Neuronal stem cell (in vitro differentiated cells): ENCODE results near the gene NEDD4.

ENCODE experiments used
- DNase-seq: peaks from one replicate; pipeline ENCODE4 v3.0.0-alpha.2; 2013; ENCODE audit warnings: low spot score
- H2AFZ ChIP-seq: one replicate; pipeline ENCODE4 v1.6.1; 2013; ENCODE audit warnings: mild to moderate bottlenecking, low read length, inconsistent platforms
- H2AK5ac ChIP-seq: 2 replicates; pipeline ENCODE4 v1.6.1; 2013; ENCODE audit warnings: low read depth, mild to moderate bottlenecking, inconsistent platforms, low read length, moderate library complexity, mixed read lengths
- H2BK120ac ChIP-seq: 2 replicates; pipeline ENCODE4 v1.6.1; 2013; ENCODE audit warnings: low read depth, mild to moderate bottlenecking, inconsistent platforms, low read length, moderate library complexity, mixed read lengths
- H2BK12ac ChIP-seq: one replicate; pipeline ENCODE4 v1.6.1; 2013; ENCODE audit warnings: low read length, inconsistent platforms
- H2BK15ac ChIP-seq: 2 replicates; pipeline ENCODE4 v1.6.1; 2013; ENCODE audit warnings: mild to moderate bottlenecking, low read length, inconsistent platforms, mixed read lengths
- H2BK5ac ChIP-seq: one replicate; pipeline ENCODE4 v1.6.1; 2013; ENCODE audit warnings: inconsistent platforms, mild to moderate bottlenecking, low read length, moderate library complexity
- H3K14ac ChIP-seq: one replicate; pipeline ENCODE4 v1.6.1; 2013; ENCODE audit warnings: low read length, inconsistent platforms
- H3K18ac ChIP-seq: 2 replicates; pipeline ENCODE4 v1.6.1; 2013; ENCODE audit warnings: low read length, inconsistent platforms
- H3K23ac ChIP-seq: 2 replicates; pipeline ENCODE4 v1.6.1; 2013; ENCODE audit warnings: low read depth, mild to moderate bottlenecking, mixed read lengths, low read length, inconsistent platforms; ENCODE audit not compliant: poor library complexity
- H3K27ac ChIP-seq: replicated peaks from 3 replicates; pipeline ENCODE4 v1.5.1; 2013; ENCODE audit warnings: low read length, inconsistent platforms
- H3K27me3 ChIP-seq, 3 experiments: 2 replicates each; pipeline ENCODE4 v1.6.1; 2013; ENCODE audit warnings: low read length in 3 of 3, mild to moderate bottlenecking in 2 of 3, inconsistent platforms in 1 of 3, low read depth in 1 of 3, mixed read lengths in 1 of 3, moderate library complexity in 1 of 3; ENCODE audit not compliant: control insufficient read depth in 3 of 3, insufficient read depth in 3 of 3
- H3K36me3 ChIP-seq, 2 donors: replicated peaks in 1 of 2; 2 replicates each; pipeline ENCODE4 v1.6.1; 2013; ENCODE audit warnings: low read length in 2 of 2; ENCODE audit not compliant: control insufficient read depth in 2 of 2, insufficient read depth in 2 of 2
- H3K4ac ChIP-seq: 2 replicates; pipeline ENCODE4 v1.6.1; 2013; ENCODE audit warnings: inconsistent platforms, mild to moderate bottlenecking, low read length, moderate library complexity
- H3K4me1 ChIP-seq, 2 donors: 1 replicate in 1 of 2; 2 replicates in 1 of 2; pipeline ENCODE4 v1.6.1; 2013; ENCODE audit warnings: low read length in 2 of 2, low read depth in 1 of 2; ENCODE audit not compliant: control insufficient read depth in 2 of 2, insufficient read depth in 1 of 2
- H3K4me2 ChIP-seq: one replicate; pipeline ENCODE4 v1.6.1; 2013; ENCODE audit warnings: mild to moderate bottlenecking, low read length, inconsistent platforms; ENCODE audit not compliant: insufficient read depth, poor library complexity, severe bottlenecking
- H3K4me3 ChIP-seq, 2 donors: 2 replicates each; pipeline ENCODE4 v1.5.1; 2013; ENCODE audit warnings: low read length in 2 of 2, mild to moderate bottlenecking in 2 of 2, inconsistent platforms in 1 of 2, moderate library complexity in 1 of 2
- H3K79me1 ChIP-seq: one replicate; pipeline ENCODE4 v1.6.1; 2013; ENCODE audit warnings: low read depth, mild to moderate bottlenecking, inconsistent platforms, low read length, moderate library complexity
- H3K9ac ChIP-seq: one replicate; pipeline ENCODE4 v1.6.1; 2013; ENCODE audit warnings: mild to moderate bottlenecking, low read depth, low read length, inconsistent platforms; ENCODE audit not compliant: poor library complexity
- H3K9me3 ChIP-seq, 2 donors: replicated peaks in 1 of 2; 2 replicates each; pipeline versions ENCODE3 to v1.6.1; 2013; ENCODE audit warnings: low read length in 2 of 2, mild to moderate bottlenecking in 2 of 2, inconsistent platforms in 1 of 2, low read depth in 1 of 2, mixed read lengths in 1 of 2, moderate library complexity in 1 of 2; ENCODE audit not compliant: control insufficient read depth in 2 of 2, insufficient read depth in 1 of 2
- H4K8ac ChIP-seq: one replicate; pipeline ENCODE4 v1.6.1; 2013; ENCODE audit warnings: low read depth, mild to moderate bottlenecking, inconsistent platforms, low read length, moderate library complexity
- H4K91ac ChIP-seq: one replicate; pipeline ENCODE4 v1.6.1; 2013; ENCODE audit warnings: low read length, low read depth, mild to moderate bottlenecking, inconsistent platforms; ENCODE audit not compliant: poor library complexity
- WGBS, 2 donors: extraction: QIAGEN DNeasy Blood & Tissue Kit; methylation state at CpG; one replicate each; pipeline ENCODE4 v1.1.7; 2013; ENCODE audit warnings: missing lambda C conversion rate in 2 of 2, mixed read lengths in 1 of 2; ENCODE audit not compliant: insufficient read length in 2 of 2, insufficient replicate concordance in 1 of 2; ENCODE audit errors: extremely low coverage in 2 of 2; 5-methylcytosine and 5-hydroxymethylcytosine counted together

The NEDD4 gene

DNA sequence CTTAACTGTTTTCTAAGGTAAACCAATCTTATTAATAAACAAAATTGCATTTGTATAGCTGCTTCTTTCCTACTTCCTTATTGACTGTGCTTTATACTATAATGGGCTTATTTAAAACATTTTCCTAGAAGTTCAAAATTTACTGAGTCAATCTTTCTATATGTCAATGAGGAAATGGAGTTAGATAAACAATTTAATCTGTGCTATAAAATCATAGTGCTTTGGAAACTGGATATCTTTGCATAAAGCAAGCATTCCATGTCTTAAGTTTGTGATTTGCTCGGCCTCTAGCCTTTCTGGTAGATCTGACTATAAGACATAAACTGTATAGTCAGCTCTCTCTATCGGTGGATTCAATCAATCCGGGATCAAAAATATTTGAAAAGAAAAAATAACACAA is 99.6 kb downstream of the NEDD4 start:
- Histone ChIP-seq H3K4me2 (no peak overlapping the region), H3K4me3 (no peak overlapping the region), H4K91ac (no peak overlapping the region), H3K14ac (no peak overlapping the region), H3K9me3 (peaks cover 2 to 3% of the 10 kb centered on the region in 2 donors), H3K23ac (no peak overlapping the region), H3K9ac (no peak overlapping the region), H2BK12ac (no peak overlapping the region), H2BK120ac (no peak overlapping the region), H3K36me3 (no peaks in the 10 kb centered on the region), H3K27me3 (no peaks in the 10 kb centered on the region), H3K27ac (no peak overlapping the region), H2BK15ac (no peak overlapping the region), H4K8ac (no peak overlapping the region), H3K79me1 (no peaks in the 10 kb centered on the region), H3K4ac (no peak overlapping the region), H2AK5ac (no peak overlapping the region), H2AFZ (no peak overlapping the region), H2BK5ac (no peak overlapping the region), H3K4me1 (peaks cover 3 to 7% of the 10 kb centered on the region in 2 donors), H3K18ac (no peak overlapping the region)
- DNase-seq: no peak
- WGBS, 2 donors: no CpG with 5 or more reads among the region's 3 CpGs

DNA sequence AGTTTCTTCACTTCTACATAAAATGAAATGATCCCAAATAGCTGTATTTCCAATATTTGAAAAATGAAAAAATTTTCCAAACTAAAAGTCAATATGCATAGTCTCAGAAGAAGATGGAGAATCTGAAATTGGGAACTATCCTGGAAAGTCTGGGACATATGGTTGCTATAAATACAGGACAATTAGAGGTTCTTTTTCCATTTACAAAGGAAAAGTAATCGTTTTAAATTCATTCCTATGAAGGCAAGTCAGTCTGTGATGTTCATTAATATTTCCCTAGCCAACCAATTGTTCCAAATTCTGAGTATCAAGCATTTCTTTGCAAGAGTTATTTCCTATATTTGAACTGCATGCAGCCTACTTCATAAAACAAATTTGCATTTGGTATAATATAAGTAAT is 102.2 kb downstream of the NEDD4 start:
- H3K36me3 ChIP-seq: no peaks in the 10 kb centered on the region
- peaks cover 0 to 4% of the 10 kb centered on the region in 2 donors for H3K4me1 ChIP-seq
- no peak overlapping the region for H3K18ac ChIP-seq
- H2BK5ac ChIP-seq: no peak overlapping the region
- no peak overlapping the region for H4K91ac ChIP-seq
- H3K4me2 ChIP-seq: no peak overlapping the region
- peaks cover 2 to 14% of the 10 kb centered on the region in 2 donors for H3K9me3 ChIP-seq
- no peak overlapping the region for H3K4me3 ChIP-seq
- no peak overlapping the region for H2AK5ac ChIP-seq
- no peak overlapping the region for H3K4ac ChIP-seq
- H2BK12ac ChIP-seq: no peak overlapping the region
- no peak overlapping the region for H2BK15ac ChIP-seq
- H4K8ac ChIP-seq: no peak overlapping the region
- no peak for DNase-seq
- H3K27ac ChIP-seq: no peak overlapping the region
- no peak overlapping the region for H2BK120ac ChIP-seq
- H3K9ac ChIP-seq: no peak overlapping the region
- no peak overlapping the region for H2AFZ ChIP-seq
- no CpG with 5 or more reads among the region's 1 CpG for WGBS, 2 donors
- H3K79me1 ChIP-seq: no peaks in the 10 kb centered on the region
- no peak overlapping the region for H3K14ac ChIP-seq
- no peak overlapping the region for H3K23ac ChIP-seq
- no peaks in the 10 kb centered on the region for H3K27me3 ChIP-seq

DNA sequence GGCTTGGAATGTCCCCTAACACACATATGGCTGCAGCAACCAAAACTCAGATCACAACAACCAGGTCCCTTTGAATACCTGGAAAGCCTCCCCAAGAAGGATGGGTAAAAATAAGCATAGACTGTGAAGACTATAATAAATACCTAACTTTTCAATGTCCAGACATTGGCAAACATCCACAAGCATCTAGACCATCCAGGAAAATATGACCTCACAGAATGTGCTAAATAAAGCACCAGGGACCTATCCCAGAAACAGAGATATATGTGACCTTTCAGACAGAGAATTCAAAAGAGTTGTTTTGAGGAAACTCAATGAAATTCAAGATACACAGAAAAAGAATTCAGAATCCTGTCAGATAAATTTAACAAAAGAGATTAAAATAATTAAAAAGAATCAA is 109.2 kb downstream of the NEDD4 start:
- no peak overlapping the region for H3K9ac ChIP-seq
- no peak overlapping the region for H3K4me3 ChIP-seq
- H2BK120ac ChIP-seq: no peak overlapping the region
- H3K18ac ChIP-seq: no peak overlapping the region
- H3K23ac ChIP-seq: no peak overlapping the region
- H2BK12ac ChIP-seq: no peak overlapping the region
- DNase-seq: no peak
- H3K4me2 ChIP-seq: no peak overlapping the region
- H3K27ac ChIP-seq: no peak overlapping the region
- no peak overlapping the region for H2AK5ac ChIP-seq
- H3K36me3 ChIP-seq: no peaks in the 10 kb centered on the region
- H3K4ac ChIP-seq: no peak overlapping the region
- no peak overlapping the region for H2BK15ac ChIP-seq
- H3K79me1 ChIP-seq: no peaks in the 10 kb centered on the region
- no peak overlapping the region for H2AFZ ChIP-seq
- H3K27me3 ChIP-seq: no peaks in the 10 kb centered on the region
- no peak overlapping the region for H4K91ac ChIP-seq
- H2BK5ac ChIP-seq: no peak overlapping the region
- H3K4me1 ChIP-seq: no peaks in the 10 kb centered on the region
- H3K14ac ChIP-seq: no peak overlapping the region
- peaks cover 0 to 14% of the 10 kb centered on the region in 2 donors for H3K9me3 ChIP-seq
- no peak overlapping the region for H4K8ac ChIP-seq

DNA sequence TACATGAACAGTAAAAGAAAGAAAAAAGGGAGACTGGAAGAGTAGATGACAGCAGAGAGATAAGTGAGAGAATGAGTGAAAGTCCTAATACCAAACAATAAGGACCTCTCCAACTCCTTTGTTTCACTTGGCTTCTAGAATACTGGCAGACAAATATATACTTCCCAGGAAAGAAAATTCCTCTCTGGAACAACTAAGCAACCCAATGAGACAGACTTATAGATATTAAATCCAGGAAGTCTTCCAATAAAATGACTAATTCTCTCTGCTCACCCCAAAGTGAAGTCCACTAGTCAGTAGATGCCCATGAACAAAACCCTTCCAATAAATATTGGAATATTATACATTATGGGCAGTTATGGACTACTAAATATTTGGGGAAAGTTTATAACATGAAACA is 114.2 kb downstream of the NEDD4 start:
- Histone ChIP-seq H2AK5ac (no peak overlapping the region), H3K23ac (no peak overlapping the region), H4K91ac (no peak overlapping the region), H3K4me1 (no peaks in the 10 kb centered on the region), H3K27me3 (no peaks in the 10 kb centered on the region), H4K8ac (no peak overlapping the region), H2AFZ (no peak overlapping the region), H3K9me3 (peaks cover 0 to 4% of the 10 kb centered on the region in 2 donors), H2BK15ac (no peak overlapping the region), H3K4me3 (no peak overlapping the region), H3K36me3 (no peaks in the 10 kb centered on the region), H2BK5ac (no peak overlapping the region), H3K4me2 (no peak overlapping the region), H3K9ac (no peak overlapping the region), H3K79me1 (no peaks in the 10 kb centered on the region), H3K18ac (no peak overlapping the region), H2BK120ac (no peak overlapping the region), H3K4ac (no peak overlapping the region), H2BK12ac (no peak overlapping the region), H3K14ac (no peak overlapping the region), H3K27ac (no peak overlapping the region)
- DNase-seq: no peak
